IMR-90 (cell line): ENCODE results near the gene AKIRIN1.

Experiments
- BHLHE40 ChIP-seq: fragments of 150-350 bp; IDR thresholded peaks from 2 replicates; pipeline ENCODE4 v1.6.1; 2016; ENCODE audit warnings: mild to moderate bottlenecking, low read depth, low read length
- CEBPB ChIP-seq: IDR thresholded peaks from 2 replicates; pipeline ENCODE4 v1.6.1; 2012; ENCODE audit warnings: low read depth, low read length, improper control_type of control experiment
- MAZ ChIP-seq: IDR thresholded peaks from 2 replicates; pipeline ENCODE4 v1.6.1; 2012; ENCODE audit warnings: low read depth, mild to moderate bottlenecking, low read length, improper control_type of control experiment, moderate library complexity, borderline replicate concordance
- MXI1 ChIP-seq: IDR thresholded peaks from 2 replicates; pipeline ENCODE4 v1.6.1; 2012; ENCODE audit warnings: low read depth, mild to moderate bottlenecking, low read length, moderate library complexity, borderline replicate concordance
- NFE2L2 ChIP-seq: fragments of 150-350 bp; IDR thresholded peaks from 2 replicates; pipeline ENCODE4 v1.6.1; 2016; ENCODE audit warnings: low read depth, mild to moderate bottlenecking, low read length
- POLR2A ChIP-seq: IDR thresholded peaks from 2 replicates; pipeline ENCODE4 v1.6.1; 2012; ENCODE audit warnings: mild to moderate bottlenecking, low read depth, low read length
- RAD21 ChIP-seq: IDR thresholded peaks from 2 replicates; pipeline ENCODE4 v1.6.1; 2012; ENCODE audit warnings: low read length, improper control_type of control experiment
- RFX5 ChIP-seq: IDR thresholded peaks from 2 replicates; pipeline ENCODE4 v1.8.0; 2012; ENCODE audit warnings: low read depth, mild to moderate bottlenecking, low read length, moderate library complexity
- SMC3 ChIP-seq: fragments of 150-350 bp; IDR thresholded peaks from 2 replicates; pipeline ENCODE4 v1.6.1; 2016; ENCODE audit warnings: low read depth, mild to moderate bottlenecking, antibody characterized with exemption, low read length, moderate library complexity
- TF ChIP-seq, protein P1 (sequence below): conservative IDR thresholded peaks from 2 replicates; pipeline ENCODE4 v1.5.1; 2012; ENCODE audit warnings: mild to moderate bottlenecking, low read depth, low read length, improper control_type of control experiment

- TF ChIP-seq, protein P1, sequence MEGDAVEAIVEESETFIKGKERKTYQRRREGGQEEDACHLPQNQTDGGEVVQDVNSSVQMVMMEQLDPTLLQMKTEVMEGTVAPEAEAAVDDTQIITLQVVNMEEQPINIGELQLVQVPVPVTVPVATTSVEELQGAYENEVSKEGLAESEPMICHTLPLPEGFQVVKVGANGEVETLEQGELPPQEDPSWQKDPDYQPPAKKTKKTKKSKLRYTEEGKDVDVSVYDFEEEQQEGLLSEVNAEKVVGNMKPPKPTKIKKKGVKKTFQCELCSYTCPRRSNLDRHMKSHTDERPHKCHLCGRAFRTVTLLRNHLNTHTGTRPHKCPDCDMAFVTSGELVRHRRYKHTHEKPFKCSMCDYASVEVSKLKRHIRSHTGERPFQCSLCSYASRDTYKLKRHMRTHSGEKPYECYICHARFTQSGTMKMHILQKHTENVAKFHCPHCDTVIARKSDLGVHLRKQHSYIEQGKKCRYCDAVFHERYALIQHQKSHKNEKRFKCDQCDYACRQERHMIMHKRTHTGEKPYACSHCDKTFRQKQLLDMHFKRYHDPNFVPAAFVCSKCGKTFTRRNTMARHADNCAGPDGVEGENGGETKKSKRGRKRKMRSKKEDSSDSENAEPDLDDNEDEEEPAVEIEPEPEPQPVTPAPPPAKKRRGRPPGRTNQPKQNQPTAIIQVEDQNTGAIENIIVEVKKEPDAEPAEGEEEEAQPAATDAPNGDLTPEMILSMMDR, result no peak
- TF ChIP-seq POLR2A (no peak), NFE2L2 (no peak), MXI1 (no peak), CEBPB (no peak), MAZ (no peak), RAD21 (no peak), BHLHE40 (no peak), SMC3 (no peak), RFX5 (no peak)
These were observed 10.7 kb downstream of the AKIRIN1 start for GRCh38 chr1:39001516-39002421.
